Muscle of leg (tissue), 11 donors: Measurements from ENCODE around the gene IL26. TPM values are rescaled to one million over a fixed set of nuclear protein-coding genes. Genes with fewer than 3 reads are reported as not detected.

Source experiments
- DNase-seq: peaks from one replicate; pipeline ENCODE4 v3.0.0; 2013
- H3K27ac ChIP-seq: one replicate; pipeline ENCODE4 v1.5.1; 2013; ENCODE audit warnings: mild to moderate bottlenecking, low read length, control low read depth
- H3K27me3 ChIP-seq: one replicate; pipeline ENCODE4 v1.6.1; 2013; ENCODE audit warnings: low read length; ENCODE audit not compliant: control insufficient read depth, insufficient read depth
- H3K36me3 ChIP-seq: one replicate; pipeline ENCODE4 v1.6.1; 2013; ENCODE audit warnings: low read length; ENCODE audit not compliant: control insufficient read depth, insufficient read depth
- H3K4me1 ChIP-seq: one replicate; pipeline ENCODE4 v1.6.1; 2013; ENCODE audit warnings: low read length; ENCODE audit not compliant: control insufficient read depth, insufficient read depth
- H3K4me3 ChIP-seq: one replicate; pipeline ENCODE4 v1.5.1; 2013; ENCODE audit warnings: low read length, control low read depth
- H3K9me3 ChIP-seq: replicated peaks from 2 replicates; pipeline ENCODE4 v1.6.1; 2013; ENCODE audit warnings: low read depth, low read length; ENCODE audit not compliant: control insufficient read depth
- WGBS: methylation state at CpG from one replicate; pipeline ENCODE4 v1.1.5; 2013; ENCODE audit warnings: missing lambda C conversion rate; ENCODE audit not compliant: insufficient coverage; 5-methylcytosine and 5-hydroxymethylcytosine counted together
- polyA plus RNA-seq, 8 donors: library from polyadenylated mRNA; unstranded; fragments of 120-200 nt; gene quantifications; one replicate each; pipeline versions ENCODE4 v1.2.1 to v1.2.3, GENCODE V29; 2013; ENCODE audit warnings: inconsistent platforms in 1 of 8, low replicate concordance in 1 of 8; ENCODE audit not compliant: insufficient read length in 8 of 8, insufficient read depth in 1 of 8
- total RNA-seq: library from RNA; stranded (reverse); fragments of 120-200 nt; gene quantifications from one replicate; pipeline ENCODE4 v1.2.4, GENCODE V29; 2013

Gene IL26
- total and polyA plus RNA-seq, 9 donors, result not detected

DNA sequence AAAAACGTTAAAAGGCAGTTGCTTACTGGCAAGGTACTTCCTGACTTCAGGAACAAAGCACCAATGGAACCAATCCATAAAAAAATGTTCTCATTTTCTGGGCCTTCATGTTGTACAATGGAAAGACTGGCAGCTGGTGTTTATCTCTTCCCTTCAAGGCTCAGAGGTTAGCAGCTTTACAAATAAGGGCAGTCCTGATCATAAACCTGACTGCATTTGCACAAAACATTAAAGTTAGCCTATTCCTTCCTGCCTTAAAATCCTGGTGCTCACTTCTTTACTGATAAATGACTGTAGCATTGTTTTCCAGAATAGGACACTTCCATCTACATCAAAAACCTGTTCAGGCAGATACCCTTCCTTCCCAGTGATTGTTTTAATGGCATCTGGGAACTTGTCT is 19.2 kb downstream of the IL26 start:
- WGBS, result 60% methylated on average over 1 of the region's 1 CpG
- DNase-seq, result no peak
- no peaks in the 10 kb centered on the region for H3K4me1 ChIP-seq
- no peak overlapping the region for H3K27ac ChIP-seq
- no peaks in the 10 kb centered on the region for H3K27me3 ChIP-seq
- H3K4me3 ChIP-seq, result no peak overlapping the region
- H3K9me3 ChIP-seq, result no peaks in the 10 kb centered on the region
- H3K36me3 ChIP-seq, result no peaks in the 10 kb centered on the region

GRCh38 chr12:68203460-68203875 is 22.1 kb downstream of the IL26 start:
- no peak for DNase-seq
- no peaks in the 10 kb centered on the region for H3K36me3 ChIP-seq
- no peaks in the 10 kb centered on the region for H3K4me1 ChIP-seq
- no peak overlapping the region for H3K4me3 ChIP-seq
- no peak overlapping the region for H3K27ac ChIP-seq
- no CpG with 5 or more reads among the region's 5 CpGs for WGBS
- H3K9me3 ChIP-seq, result no peaks in the 10 kb centered on the region
- H3K27me3 ChIP-seq, result no peaks in the 10 kb centered on the region

GRCh38 chr12:68200854-68201253 is 24.8 kb downstream of the IL26 start:
- Histone ChIP-seq H3K4me1 (no peaks in the 10 kb centered on the region), H3K27ac (no peak overlapping the region), H3K4me3 (no peak overlapping the region), H3K36me3 (no peaks in the 10 kb centered on the region), H3K9me3 (no peaks in the 10 kb centered on the region), H3K27me3 (no peaks in the 10 kb centered on the region)
- DNase-seq, result no peak
- 50% methylated on average over 2 of the region's 2 CpGs for WGBS

DNA sequence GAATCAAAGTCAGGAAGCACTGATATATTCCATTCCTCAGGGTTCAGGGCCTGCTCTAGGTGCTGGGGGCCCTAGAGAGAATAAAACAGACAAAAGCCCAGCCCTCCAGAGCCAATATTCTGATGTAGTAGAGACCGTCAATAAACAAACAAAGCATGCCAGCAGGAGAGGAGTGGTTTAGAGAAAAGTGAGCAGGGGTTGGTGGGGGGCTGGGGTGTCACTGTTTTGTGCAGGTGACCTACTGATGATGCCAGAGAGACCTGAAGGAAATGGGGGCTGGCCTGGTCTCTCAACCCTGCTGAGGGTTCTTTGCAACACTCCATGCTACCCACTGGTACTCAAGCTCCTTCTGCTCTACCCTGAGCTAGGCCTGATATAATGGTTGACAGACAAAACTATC is 26.5 kb downstream of the IL26 start:
- Histone ChIP-seq H3K4me3 (no peak overlapping the region), H3K27me3 (no peaks in the 10 kb centered on the region), H3K27ac (no peak overlapping the region), H3K4me1 (no peaks in the 10 kb centered on the region), H3K36me3 (no peaks in the 10 kb centered on the region), H3K9me3 (no peaks in the 10 kb centered on the region)
- WGBS, result no CpG with 5 or more reads among the region's 1 CpG
- no peak for DNase-seq

DNA sequence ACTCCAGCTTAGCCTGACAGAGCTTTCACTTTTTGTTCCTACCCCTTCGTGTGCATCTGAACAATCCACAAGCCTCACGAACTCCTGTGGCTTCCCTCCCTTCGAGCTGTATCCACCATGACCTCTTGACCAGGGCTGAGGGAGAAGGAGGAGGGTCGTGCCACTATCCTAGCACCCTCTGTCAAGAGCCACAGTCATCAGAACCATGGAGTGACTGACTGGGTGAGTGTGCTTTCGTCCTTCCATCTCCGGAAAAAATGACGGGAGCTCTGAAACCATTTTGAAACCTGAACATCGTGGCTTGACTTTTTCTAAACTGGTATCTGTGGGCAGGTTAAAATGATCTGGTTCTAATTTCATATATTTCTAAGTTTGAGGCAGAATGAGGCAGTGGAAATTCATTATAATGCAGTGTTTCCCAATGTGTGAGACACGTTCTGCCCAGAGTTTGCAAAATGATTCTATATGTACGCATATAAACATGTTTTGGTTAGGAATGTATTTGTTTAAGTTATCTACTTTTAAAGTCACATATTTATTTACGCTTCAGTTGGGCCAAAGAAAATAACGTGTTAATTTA is 27.0 kb downstream of the IL26 start:
- WGBS, result 54% methylated on average over 2 of the region's 12 CpGs
- Histone ChIP-seq H3K36me3 (no peaks in the 10 kb centered on the region), H3K9me3 (no peaks in the 10 kb centered on the region)

GRCh38 chr12:68190301-68190700 is 35.3 kb downstream of the IL26 start:
- H3K9me3 ChIP-seq, result no peaks in the 10 kb centered on the region
- no peak for DNase-seq
- H3K27me3 ChIP-seq, result no peaks in the 10 kb centered on the region
- no peaks in the 10 kb centered on the region for H3K36me3 ChIP-seq
- H3K27ac ChIP-seq, result no peak overlapping the region
- no peak overlapping the region for H3K4me3 ChIP-seq
- H3K4me1 ChIP-seq, result no peaks in the 10 kb centered on the region

More for the DNA sequence above, 27.0 kb downstream of the IL26 start:
- Histone ChIP-seq H3K4me3 (no peak overlapping the region), H3K27ac (no peak overlapping the region), H3K27me3 (no peaks in the 10 kb centered on the region), H3K4me1 (no peaks in the 10 kb centered on the region)
- no peak for DNase-seq

DNA sequence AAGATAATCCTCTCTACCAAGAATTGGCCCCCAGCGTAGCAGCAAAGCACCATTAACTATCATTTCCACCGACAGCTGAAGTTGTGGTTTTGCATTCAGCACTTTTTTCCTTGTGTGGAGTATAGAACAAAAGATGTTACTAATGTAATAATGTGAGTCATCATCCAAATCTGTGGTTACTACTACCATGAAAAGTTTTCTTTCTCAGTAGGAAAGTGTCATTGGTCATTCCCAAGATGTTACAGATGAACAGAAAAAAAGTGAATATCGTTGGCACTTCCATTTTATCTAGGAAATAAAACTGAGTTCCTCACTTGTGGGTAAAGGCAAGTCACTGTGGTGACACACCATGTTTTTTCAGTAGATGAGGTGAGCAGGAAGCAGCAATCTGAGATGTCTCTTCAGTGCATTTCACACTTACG is 35.8 kb downstream of the IL26 start:
- no peak for DNase-seq
- Histone ChIP-seq H3K4me3 (no peak overlapping the region), H3K27me3 (no peaks in the 10 kb centered on the region), H3K36me3 (no peaks in the 10 kb centered on the region), H3K4me1 (no peaks in the 10 kb centered on the region), H3K27ac (no peak overlapping the region), H3K9me3 (no peaks in the 10 kb centered on the region)
- no CpG with 5 or more reads among the region's 4 CpGs for WGBS

GRCh38 chr12:68185598-68185997 is 40.0 kb downstream of the IL26 start:
- no peaks in the 10 kb centered on the region for H3K9me3 ChIP-seq
- DNase-seq, result no peak
- no peak overlapping the region for H3K4me3 ChIP-seq
- H3K27ac ChIP-seq, result no peak overlapping the region
- WGBS, result 79% methylated on average over 2 of the region's 3 CpGs
- no peaks in the 10 kb centered on the region for H3K36me3 ChIP-seq
- no peaks in the 10 kb centered on the region for H3K4me1 ChIP-seq
- no peaks in the 10 kb centered on the region for H3K27me3 ChIP-seq

DNA sequence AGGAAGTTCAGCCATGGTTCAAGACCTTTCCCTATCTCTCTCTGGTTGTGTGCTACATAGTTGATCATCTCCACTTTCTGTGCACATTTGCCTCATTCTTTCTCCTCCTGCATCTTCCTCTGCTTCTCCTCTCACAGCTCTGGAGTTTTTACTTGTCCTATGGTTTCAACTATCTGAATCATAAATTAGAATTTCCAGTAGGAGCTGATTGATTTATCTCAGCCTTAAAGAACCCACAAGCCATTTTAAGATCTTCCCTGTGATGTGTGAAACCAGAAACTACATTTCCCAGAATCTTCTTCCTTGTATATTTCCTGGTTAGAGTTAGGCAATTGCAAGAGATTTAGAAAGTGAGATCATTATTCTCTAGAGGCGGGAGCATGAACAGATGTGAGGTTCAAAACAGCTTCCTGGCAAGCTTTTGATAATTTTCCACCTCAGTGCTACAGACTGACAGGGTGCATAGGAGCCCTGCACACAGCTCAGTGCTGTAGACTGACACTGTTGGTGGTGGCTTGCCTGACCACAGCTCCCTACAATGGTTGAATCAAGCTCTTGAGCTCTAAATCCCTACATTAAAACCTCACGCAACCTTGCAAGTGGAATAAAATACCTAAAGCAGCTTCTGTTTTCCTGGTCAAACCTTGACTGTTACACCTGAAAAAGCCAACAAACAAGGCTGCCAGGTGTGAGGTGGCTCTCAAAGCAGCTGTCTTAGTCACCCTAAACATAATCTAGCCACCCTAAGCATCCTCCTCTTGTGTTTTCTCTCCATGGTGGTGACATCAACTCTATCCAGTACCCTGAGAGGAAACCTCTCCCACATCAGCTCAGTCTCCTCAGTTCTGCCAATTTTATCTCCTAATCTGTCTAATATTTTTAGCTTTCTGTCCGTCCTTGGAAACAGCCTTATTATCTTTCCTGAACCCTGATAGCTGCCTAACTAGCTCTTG is 44.5 kb downstream of the IL26 start:
- Histone ChIP-seq H3K4me3 (no peak overlapping the region), H3K27me3 (no peaks in the 10 kb centered on the region), H3K36me3 (no peaks in the 10 kb centered on the region), H3K4me1 (no peaks in the 10 kb centered on the region), H3K27ac (peak overlapping the region; percentile 7), H3K9me3 (no peaks in the 10 kb centered on the region)
- WGBS, result 36% methylated on average over 2 of the region's 3 CpGs
- DNase-seq, result peak; percentile 67

- H3K4me1 ChIP-seq, result no peaks in the 10 kb centered on the region
- WGBS, result 81% methylated on average over 3 of the region's 3 CpGs
- H3K4me3 ChIP-seq, result no peak overlapping the region
- no peak overlapping the region for H3K27ac ChIP-seq
- H3K9me3 ChIP-seq, result no peaks in the 10 kb centered on the region
- no peaks in the 10 kb centered on the region for H3K27me3 ChIP-seq
- H3K36me3 ChIP-seq, result no peaks in the 10 kb centered on the region
- no peak for DNase-seq
These were observed 46.7 kb downstream of the IL26 start for GRCh38 chr12:68178774-68179439.
